GM12878 (cell line): Measurements from ENCODE around the gene SEC24D. TPM values are rescaled to one million over a fixed set of nuclear protein-coding genes. Genes with fewer than 3 reads are reported as not detected.

Source experiments
- ATAC-seq: fragments of 200-7000 bp; cut with Tn5 transposase; 3 replicates; pipeline ENCODE4 v1.9.1; 2020; ENCODE audit warnings: mild to moderate bottlenecking, moderate library complexity
- BruUV-seq: library from RNA; stranded (reverse); fragments of 400-500 nt; replicated peaks from 2 replicates; lab custom pipeline; 2021; lab: Mats Ljungman, UMichigan
- CTCF ChIA-PET: fragments of 300-600 bp; sonication (Branson Sonifier 250); formaldehyde crosslinking; extraction: SDS; loops from one replicate; lab custom pipeline; 2021; ENCODE audit warnings: inconsistent platforms; lab: Yijun Ruan, JAX
- POLR2A ChIA-PET: fragments of 350-600 bp; formaldehyde crosslinking; extraction: SDS; loops from one replicate; lab custom pipeline; 2021; ENCODE audit warnings: inconsistent platforms; lab: Charles Lee
- RAD21 ChIA-PET: fragments of 300-600 bp; sonication (Branson Sonifier 250); formaldehyde crosslinking; loops from one replicate; lab custom pipeline; 2023; ENCODE audit warnings: antibody characterized with exemption; ENCODE audit not compliant: unreplicated experiment; lab: Charles Lee
- SMC1A ChIA-PET: fragments of 300-600 bp; sonication (Branson Sonifier 250); formaldehyde crosslinking; loops from one replicate; lab custom pipeline; 2023; ENCODE audit not compliant: unreplicated experiment, uncharacterized antibody; lab: Charles Lee
- DNase-seq: peaks from one replicate; pipeline ENCODE4 v3.0.0-alpha.2; 2011; ENCODE audit warnings: low read depth, low spot score
- FAIRE-seq: peaks from 3 replicates; lab custom pipeline; 2011; peaks lifted over from hg19 to GRCh38; lab: Jason Lieb, UNC
- H2AFZ ChIP-seq: 2 replicates; pipeline ENCODE4 v1.6.0; 2011; ENCODE audit warnings: low read depth, low read length, control low read depth; ENCODE audit not compliant: control insufficient read depth
- H3K27ac ChIP-seq: 2 replicates; pipeline ENCODE4 v1.5.1; 2011; ENCODE audit warnings: control low read depth; ENCODE audit not compliant: control insufficient read depth, insufficient read depth
- H3K27me3 ChIP-seq, 2 experiments: replicated peaks in 1 of 2; 2 replicates each; pipeline versions ENCODE4 v1.6.0 to v1.6.1; 2011; ENCODE audit warnings: low read length in 1 of 2; ENCODE audit not compliant: control insufficient read depth in 2 of 2, insufficient read depth in 2 of 2
- H3K36me3 ChIP-seq, 2 experiments: 2 replicates each; pipeline ENCODE4 v1.5.1; 2011; ENCODE audit warnings: low read length in 1 of 2; ENCODE audit not compliant: control insufficient read depth in 2 of 2, insufficient read depth in 2 of 2
- H3K4me1 ChIP-seq: 2 replicates; pipeline ENCODE4 v1.6.1; 2011; ENCODE audit warnings: mild to moderate bottlenecking, low read length, moderate library complexity, mixed read lengths; ENCODE audit not compliant: control insufficient read depth, insufficient read depth
- H3K4me2 ChIP-seq: 2 replicates; pipeline ENCODE4 v1.6.0; 2011; ENCODE audit warnings: control low read depth; ENCODE audit not compliant: control insufficient read depth, insufficient read depth
- H3K4me3 ChIP-seq: fragments of 200-600 bp; sonication (generic); 2 replicates; pipeline ENCODE4 v1.5.1; 2016
- H3K79me2 ChIP-seq: 2 replicates; pipeline ENCODE4 v1.6.0; 2011; ENCODE audit warnings: low read length; ENCODE audit not compliant: control insufficient read depth, insufficient read depth
- H3K9ac ChIP-seq: 2 replicates; pipeline ENCODE4 v1.8.0; 2011; ENCODE audit warnings: low read length, control low read depth, mixed read lengths; ENCODE audit not compliant: control insufficient read depth, insufficient read depth
- H3K9me3 ChIP-seq: replicated peaks from 3 replicates; pipeline ENCODE4 v1.5.1; 2011; ENCODE audit warnings: mild to moderate bottlenecking, low read length; ENCODE audit not compliant: control insufficient read depth, insufficient read depth
- H4K20me1 ChIP-seq: 2 replicates; pipeline ENCODE4 v1.6.0; 2011; ENCODE audit not compliant: control insufficient read depth, insufficient read depth
- BRCA1 ChIP-seq: IDR thresholded peaks from 2 replicates; pipeline ENCODE4 v1.6.1; 2011; ENCODE audit warnings: low read depth, low read length, improper control_type of control experiment
- CBFB ChIP-seq: IDR thresholded peaks from 2 replicates; pipeline ENCODE4 v1.6.1; 2016; ENCODE audit warnings: antibody characterized with exemption, low read depth
- GABPA ChIP-seq: IDR thresholded peaks from 2 replicates; pipeline ENCODE4 v1.6.1; 2014; ENCODE audit warnings: antibody characterized with exemption, low read depth, mild to moderate bottlenecking, inconsistent platforms
- HSF1 ChIP-seq: fragments of 150-350 bp; IDR thresholded peaks from 2 replicates; pipeline ENCODE4 v1.6.1; 2014; ENCODE audit warnings: mild to moderate bottlenecking, low read depth, low read length
- KDM1A ChIP-seq: fragments of 200-600 bp; sonication (generic); IDR thresholded peaks from 2 replicates; pipeline ENCODE4 v1.6.1; 2016; ENCODE audit warnings: borderline replicate concordance
- KLF5 ChIP-seq: fragments of 450-650 bp; IDR thresholded peaks from 2 replicates; pipeline ENCODE4 v1.6.1; 2014; ENCODE audit warnings: mild to moderate bottlenecking; ENCODE audit not compliant: partially characterized antibody
- MAX ChIP-seq: IDR thresholded peaks from 2 replicates; pipeline ENCODE4 v1.6.1; 2012; ENCODE audit warnings: low read depth, low read length, improper control_type of control experiment
- MXI1 ChIP-seq: fragments of 150-350 bp; IDR thresholded peaks from 2 replicates; pipeline ENCODE4 v1.6.1; 2011; ENCODE audit warnings: low read depth, mild to moderate bottlenecking, inconsistent platforms, low read length, improper control_type of control experiment
- NFIC ChIP-seq: IDR thresholded peaks from 2 replicates; pipeline ENCODE4 v1.6.1; 2012; ENCODE audit warnings: low read depth, mild to moderate bottlenecking, inconsistent platforms, low read length, moderate library complexity
- RELA ChIP-seq: fragments of 450-650 bp; IDR thresholded peaks from 2 replicates; pipeline ENCODE4 v1.8.0; 2014; ENCODE audit warnings: borderline replicate concordance; ENCODE audit not compliant: partially characterized antibody
- SMC3 ChIP-seq: IDR thresholded peaks from 2 replicates; pipeline ENCODE4 v1.6.1; 2011; ENCODE audit warnings: low read length, improper control_type of control experiment, borderline replicate concordance
- SPI1 ChIP-seq: IDR thresholded peaks from 2 replicates; pipeline ENCODE4 v1.6.1; 2011; ENCODE audit warnings: low read depth, mild to moderate bottlenecking, low read length, moderate library complexity, borderline replicate concordance; ENCODE audit not compliant: insufficient read depth
- SREBF1 ChIP-seq: IDR thresholded peaks from 2 replicates; pipeline ENCODE4 v1.6.1; 2012; ENCODE audit warnings: mild to moderate bottlenecking, low read length
- ZBTB4 ChIP-seq: fragments of 450-650 bp; formaldehyde crosslinking; IDR thresholded peaks from 2 replicates; pipeline ENCODE4 v1.4.0; 2022; ENCODE audit warnings: mild to moderate bottlenecking, moderate library complexity
- ZNF622 ChIP-seq: fragments of 450-650 bp; IDR thresholded peaks from 2 replicates; pipeline ENCODE4 v1.6.1; 2017; ENCODE audit warnings: mild to moderate bottlenecking, inconsistent platforms
- WGBS: methylation state at CpG from one replicate; pipeline ENCODE4 v1.1.6; 2016; ENCODE audit warnings: low lambda C conversion rate; ENCODE audit not compliant: insufficient replicate concordance, insufficient coverage; ENCODE audit errors: missing lambda C conversion rate; 5-methylcytosine and 5-hydroxymethylcytosine counted together
- in situ Hi-C: fragments of 300-500 bp; cut with MboI; formaldehyde crosslinking; loops from 9 replicates; pipeline ENCODE4 v1.14.3; 2018; ENCODE audit warnings: mixed read lengths
- intact Hi-C: fragments of 100-400 bp; cut with micrococcal nuclease; formaldehyde crosslinking; loops from one replicate; pipeline ENCODE4 v1.14.2; 2022; ENCODE audit not compliant: unreplicated experiment
- polyA plus RNA-seq, 11 experiments: library from polyadenylated mRNA; depleted of rRNA in 4 of 11; unstranded in 6 of 11; stranded (reverse) in 5 of 11; fragments of >200 nt; fragmentation: Nextera tagmentation in 4 of 11; fragmentation: Illumina TruSeq in 1 of 11; extraction: Ambion mirVana in 4 of 11; extraction: Trizol in 1 of 11; gene quantifications; 1 replicate in 1 of 11; 2 replicates in 10 of 11; pipeline versions ENCODE4 v1.2.1 to v1.2.3, GENCODE V29; 2011 to 2016; ENCODE audit warnings: inconsistent platforms in 2 of 11, missing spikeins in 2 of 11, low read depth in 1 of 11
- total RNA-seq, 4 experiments: library from RNA; depleted of rRNA in 3 of 4; stranded (reverse); fragments of >200 nt in 3 of 4; fragmentation: Illumina TruSeq in 1 of 4; extraction: Trizol in 1 of 4; gene quantifications; 2 replicates each; pipeline versions ENCODE4 v1.2.1 to v1.2.3, GENCODE V29; 2013 to 2021

The SEC24D gene
- total and polyA plus RNA-seq, 10 of the 15 experiments (the other 5 are each of a cell fraction or from before 2014, with no cell fraction given) = 12.8 to 61.9 (median 25.6) TPM

- TF ChIP-seq ZBTB4 (CRISPR knock-in tag) (no peak), BRCA1 (no peak), KLF5 (no peak), CBFB (no peak)
Measured at GRCh38 chr4:118848901-118849300, 13.0 kb upstream of the SEC24D start (continued).

- POLR2A ChIA-PET = no interaction called here
- WGBS = 100% methylated on average over 6 of the region's 7 CpGs
Measured at GRCh38 chr4:118848242-118848641, 12.3 kb upstream of the SEC24D start.

More at GRCh38 chr4:118848242-118848641, 12.3 kb upstream of the SEC24D start:
- no peaks in the 10 kb centered on the region for H3K79me2 ChIP-seq
- DNase-seq = no peak
- no TSS peak for BruUV-seq
- in situ Hi-C loops (no loop called here), intact Hi-C loops (no loop called here)
- CTCF ChIA-PET = interaction anchor here (2.7 kb wide), 1 partner anchor 12 kb away, joined by 8 read pairs; the partner anchor contains the start of gene SEC24D
- H3K27ac ChIP-seq = no peak overlapping the region
- no peak overlapping the region for H3K4me2 ChIP-seq
- no peaks in the 10 kb centered on the region for H4K20me1 ChIP-seq
- RAD21 ChIA-PET = no interaction called here
- no peaks in the 10 kb centered on the region for H3K36me3 ChIP-seq
- TF ChIP-seq ZNF622 (no peak), NFIC (no peak), GABPA (no peak), SREBF1 (no peak), KDM1A (no peak), SPI1 (no peak), HSF1 (no peak), SMC3 (no peak), RELA (no peak), MXI1 (no peak), MAX (no peak)
- no peaks in the 10 kb centered on the region for H3K9me3 ChIP-seq
- H3K27me3 ChIP-seq = no peaks in the 10 kb centered on the region; a peak in 1 of 4 replicates
- H3K4me1 ChIP-seq = peaks cover 3% of the 10 kb centered on the region; the same call in 1 of the 2 replicates
- SMC1A ChIA-PET = interaction anchor here (1.2 kb wide), 1 partner anchor 9 kb away, joined by 3 read pairs; no protein-coding TSS in a partner anchor
- ATAC-seq = no peak
- H3K4me3 ChIP-seq = no peak overlapping the region
- no peak overlapping the region for H2AFZ ChIP-seq
- H3K9ac ChIP-seq = no peak overlapping the region
- FAIRE-seq = no peak
